Measurements from ENCODE around the gene PTPRK.

PTPRK gene

DNA sequence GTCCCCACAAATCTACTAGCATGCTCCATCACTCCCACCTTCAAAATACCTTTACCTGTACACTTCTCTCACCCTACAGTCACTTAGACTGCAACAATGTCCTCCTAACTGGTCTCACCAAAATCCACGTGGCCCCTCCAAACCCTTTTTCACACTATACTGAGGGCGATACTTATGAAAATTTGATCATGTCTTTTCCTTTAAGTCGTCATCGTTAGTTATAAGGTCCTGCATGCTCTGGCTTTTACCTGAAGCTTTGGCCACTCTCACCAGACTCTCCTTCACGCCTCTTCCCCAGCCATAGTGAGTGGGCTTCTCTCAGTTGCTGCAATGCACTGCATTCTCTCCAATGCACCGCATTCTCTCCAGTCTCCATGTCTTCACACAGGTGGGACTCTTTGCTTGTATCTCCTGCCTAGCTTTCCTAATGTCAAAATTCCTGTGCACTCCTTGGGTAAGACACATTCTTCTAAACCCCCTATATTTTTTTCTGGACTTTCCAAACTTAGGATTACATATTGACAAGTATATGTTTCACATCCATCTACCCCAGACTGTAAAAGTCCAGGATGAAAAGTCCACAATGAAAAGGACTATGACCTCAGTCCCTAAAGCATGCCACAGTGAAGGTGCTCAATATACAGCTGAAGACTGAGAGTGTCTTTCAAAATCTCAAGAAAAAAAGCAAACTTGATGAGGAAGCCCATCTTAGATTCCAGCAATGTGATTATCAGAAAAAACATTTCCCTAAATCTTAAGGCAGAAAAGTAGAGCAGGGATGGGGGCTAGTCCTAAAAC lies 24.7 kb downstream of the PTPRK start:
- no peaks in the 10 kb centered on the region for H3K4me1 ChIP-seq
- H3K36me3 ChIP-seq (ENCODE audit: control insufficient read depth, insufficient read depth, low read length): no peaks in the 10 kb centered on the region
- no peak overlapping the region for H3K4me3 ChIP-seq (ENCODE audit: low read depth, low read length)
- TF ChIP-seq, protein P1, sequence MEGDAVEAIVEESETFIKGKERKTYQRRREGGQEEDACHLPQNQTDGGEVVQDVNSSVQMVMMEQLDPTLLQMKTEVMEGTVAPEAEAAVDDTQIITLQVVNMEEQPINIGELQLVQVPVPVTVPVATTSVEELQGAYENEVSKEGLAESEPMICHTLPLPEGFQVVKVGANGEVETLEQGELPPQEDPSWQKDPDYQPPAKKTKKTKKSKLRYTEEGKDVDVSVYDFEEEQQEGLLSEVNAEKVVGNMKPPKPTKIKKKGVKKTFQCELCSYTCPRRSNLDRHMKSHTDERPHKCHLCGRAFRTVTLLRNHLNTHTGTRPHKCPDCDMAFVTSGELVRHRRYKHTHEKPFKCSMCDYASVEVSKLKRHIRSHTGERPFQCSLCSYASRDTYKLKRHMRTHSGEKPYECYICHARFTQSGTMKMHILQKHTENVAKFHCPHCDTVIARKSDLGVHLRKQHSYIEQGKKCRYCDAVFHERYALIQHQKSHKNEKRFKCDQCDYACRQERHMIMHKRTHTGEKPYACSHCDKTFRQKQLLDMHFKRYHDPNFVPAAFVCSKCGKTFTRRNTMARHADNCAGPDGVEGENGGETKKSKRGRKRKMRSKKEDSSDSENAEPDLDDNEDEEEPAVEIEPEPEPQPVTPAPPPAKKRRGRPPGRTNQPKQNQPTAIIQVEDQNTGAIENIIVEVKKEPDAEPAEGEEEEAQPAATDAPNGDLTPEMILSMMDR (IDR thresholded peaks at IDR 0.05): no peak
- H3K4me2 ChIP-seq (ENCODE audit: low read length): no peak overlapping the region
- no peak overlapping the region for H3K9ac ChIP-seq
- no peaks in the 10 kb centered on the region for H3K9me3 ChIP-seq (ENCODE audit: control insufficient read depth, low read length)
- no peak overlapping the region for H3K27ac ChIP-seq
- H3K27me3 ChIP-seq (ENCODE audit: control insufficient read depth, insufficient read depth, low read length): no peaks in the 10 kb centered on the region
- H2AFZ ChIP-seq: no peak overlapping the region
- H3K79me2 ChIP-seq: no peaks in the 10 kb centered on the region

DNA sequence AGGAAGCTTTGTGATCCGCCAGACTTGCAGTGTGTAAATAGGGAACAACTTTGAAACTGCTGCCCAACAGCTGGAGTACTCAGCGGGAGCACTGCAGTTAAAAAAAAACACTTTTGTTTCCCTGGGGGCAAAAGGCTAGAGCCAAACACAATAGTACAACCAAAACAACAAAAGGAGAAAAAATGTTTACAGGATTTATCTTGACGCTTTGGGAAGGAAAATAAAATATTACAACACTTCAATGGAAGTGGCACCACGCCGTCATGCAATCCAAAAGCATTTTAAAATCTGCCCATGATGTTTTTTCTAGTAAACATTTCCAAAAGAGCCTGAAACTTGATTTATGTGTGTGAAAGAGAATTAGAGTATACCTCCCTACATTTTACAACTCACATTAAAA lies 26.0 kb downstream of the PTPRK start:
- no peaks in the 10 kb centered on the region for H3K27me3 ChIP-seq (ENCODE audit: control insufficient read depth, insufficient read depth, low read length)
- H3K79me2 ChIP-seq: no peaks in the 10 kb centered on the region
- H2AFZ ChIP-seq: no peak overlapping the region
- no peaks in the 10 kb centered on the region for H3K9me3 ChIP-seq (ENCODE audit: control insufficient read depth, low read length)
- H3K4me2 ChIP-seq (ENCODE audit: low read length): no peak overlapping the region
- H3K27ac ChIP-seq: no peak overlapping the region
- H3K4me1 ChIP-seq: no peaks in the 10 kb centered on the region
- no peak overlapping the region for H3K4me3 ChIP-seq (ENCODE audit: low read depth, low read length)
- TF ChIP-seq, protein P1 (IDR thresholded peaks at IDR 0.05): no peak
- no peak overlapping the region for H3K9ac ChIP-seq
- H3K36me3 ChIP-seq (ENCODE audit: control insufficient read depth, insufficient read depth, low read length): no peaks in the 10 kb centered on the region

DNA sequence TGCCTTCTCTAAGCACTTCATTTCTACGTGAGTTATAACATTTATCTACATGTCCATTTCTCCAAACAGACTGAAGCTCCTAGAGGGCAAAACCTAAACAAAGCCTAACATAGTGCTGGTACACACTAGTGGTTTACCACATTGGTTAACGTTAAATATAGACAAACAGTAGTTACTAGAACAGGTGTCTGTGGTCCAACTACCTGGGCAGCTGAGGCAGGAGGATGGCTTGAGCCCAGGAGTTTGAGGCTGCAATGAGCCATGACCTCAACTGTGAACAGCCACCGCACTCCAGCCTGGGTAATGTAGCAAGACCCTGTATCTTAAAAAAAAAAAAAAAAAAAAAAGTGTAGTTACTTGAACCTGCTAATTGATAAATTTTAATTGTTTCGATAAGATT lies 26.5 kb downstream of the PTPRK start:
- H3K4me2 ChIP-seq (ENCODE audit: low read length): no peak overlapping the region
- no peaks in the 10 kb centered on the region for H3K4me1 ChIP-seq
- no peak overlapping the region for H3K27ac ChIP-seq
- H3K36me3 ChIP-seq (ENCODE audit: control insufficient read depth, insufficient read depth, low read length): no peaks in the 10 kb centered on the region
- no peaks in the 10 kb centered on the region for H3K27me3 ChIP-seq (ENCODE audit: control insufficient read depth, insufficient read depth, low read length)
- no peak overlapping the region for H3K4me3 ChIP-seq (ENCODE audit: low read depth, low read length)
- H2AFZ ChIP-seq: no peak overlapping the region
- TF ChIP-seq, protein P1 (IDR thresholded peaks at IDR 0.05): no peak
- no peaks in the 10 kb centered on the region for H3K79me2 ChIP-seq
- H3K9me3 ChIP-seq (ENCODE audit: control insufficient read depth, low read length): no peaks in the 10 kb centered on the region
- H3K9ac ChIP-seq: no peak overlapping the region

DNA sequence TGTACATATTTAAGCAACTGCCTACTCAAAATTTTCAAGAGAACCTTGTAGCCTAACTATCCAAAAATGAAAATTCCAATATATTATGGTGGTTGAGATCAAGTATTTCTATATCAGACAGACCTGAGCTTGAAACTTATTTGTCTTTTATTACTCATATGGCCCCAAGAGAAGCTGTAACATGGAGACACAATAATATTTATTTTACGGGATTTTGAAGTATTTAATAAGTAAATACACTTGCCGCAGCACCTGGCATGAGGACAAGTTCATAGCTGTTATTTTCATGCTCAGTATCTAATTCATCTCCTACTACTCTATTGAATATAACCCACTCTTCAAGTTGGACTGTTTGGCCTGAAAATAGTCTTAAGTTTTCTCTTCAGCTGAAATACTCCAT lies 28.0 kb downstream of the PTPRK start:
- no peaks in the 10 kb centered on the region for H3K4me1 ChIP-seq
- H3K27me3 ChIP-seq (ENCODE audit: control insufficient read depth, insufficient read depth, low read length): no peaks in the 10 kb centered on the region
- H3K9me3 ChIP-seq (ENCODE audit: control insufficient read depth, low read length): no peaks in the 10 kb centered on the region
- H3K27ac ChIP-seq: no peak overlapping the region
- no peaks in the 10 kb centered on the region for H3K79me2 ChIP-seq
- H3K4me2 ChIP-seq (ENCODE audit: low read length): no peak overlapping the region
- H3K9ac ChIP-seq: no peak overlapping the region
- H3K36me3 ChIP-seq (ENCODE audit: control insufficient read depth, insufficient read depth, low read length): no peaks in the 10 kb centered on the region
- H3K4me3 ChIP-seq (ENCODE audit: low read depth, low read length): no peak overlapping the region
- no peak overlapping the region for H2AFZ ChIP-seq
- TF ChIP-seq, protein P1 (IDR thresholded peaks at IDR 0.05): no peak

Data from parathyroid adenoma (tissue), 2 donors.